ENCODE results near the gene DCAF12.

DNA sequence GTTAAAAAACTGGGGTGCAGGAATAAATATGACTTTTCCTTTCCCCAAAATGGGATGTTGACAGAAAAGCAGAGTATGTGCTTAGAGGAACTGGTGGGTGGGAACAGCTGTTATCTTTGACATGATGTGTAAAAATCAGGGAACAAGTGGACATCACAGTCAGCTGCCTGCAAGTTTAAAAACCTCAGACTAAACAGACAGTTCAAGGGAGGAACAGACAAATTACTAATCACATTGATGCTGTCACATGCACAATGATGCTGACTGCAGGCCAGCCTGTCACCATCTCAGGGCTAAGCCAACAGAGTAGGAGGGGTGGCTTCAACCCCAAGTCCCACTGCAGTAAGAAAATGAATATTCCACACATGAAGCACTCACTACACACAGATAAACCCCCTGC lies 39.6 kb downstream of the DCAF12 start:
- no peak for TF ChIP-seq EP300 (IDR thresholded peaks at IDR 0.05)
- TF ChIP-seq POLR2A (IDR thresholded peaks at IDR 0.05), result no peak
- TF ChIP-seq CTCF (IDR thresholded peaks at IDR 0.05), result no peak
